Measurements from ENCODE around the gene NOS2.
"Not testable (repeated sequence)": the region's sequence is repeated elsewhere in the genome, so short reads cannot be mapped to it uniquely, and the experiment has no call there.

The NOS2 gene

DNA sequence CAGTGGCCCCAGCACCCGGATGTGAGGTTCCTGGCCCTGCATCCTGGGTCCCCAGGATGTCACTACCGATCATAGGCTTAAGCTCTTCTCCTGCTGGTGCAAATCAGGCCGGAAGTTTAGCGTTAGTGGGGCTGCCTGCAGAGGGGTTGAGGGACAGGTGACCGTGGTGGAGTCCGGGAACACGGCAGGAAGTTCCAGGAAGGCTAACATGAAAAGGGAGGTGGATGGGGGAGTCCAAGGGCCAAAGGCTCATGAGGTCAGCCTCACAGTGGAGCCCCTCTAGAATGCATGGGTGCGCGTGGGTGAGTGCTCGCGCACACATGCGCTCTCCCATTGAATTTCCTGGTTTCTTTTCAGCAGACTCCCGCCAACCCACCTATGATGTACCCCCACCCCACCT lies 46.6 kb downstream of the NOS2 start:
- not testable (repeated sequence) for DNase-seq

DNA sequence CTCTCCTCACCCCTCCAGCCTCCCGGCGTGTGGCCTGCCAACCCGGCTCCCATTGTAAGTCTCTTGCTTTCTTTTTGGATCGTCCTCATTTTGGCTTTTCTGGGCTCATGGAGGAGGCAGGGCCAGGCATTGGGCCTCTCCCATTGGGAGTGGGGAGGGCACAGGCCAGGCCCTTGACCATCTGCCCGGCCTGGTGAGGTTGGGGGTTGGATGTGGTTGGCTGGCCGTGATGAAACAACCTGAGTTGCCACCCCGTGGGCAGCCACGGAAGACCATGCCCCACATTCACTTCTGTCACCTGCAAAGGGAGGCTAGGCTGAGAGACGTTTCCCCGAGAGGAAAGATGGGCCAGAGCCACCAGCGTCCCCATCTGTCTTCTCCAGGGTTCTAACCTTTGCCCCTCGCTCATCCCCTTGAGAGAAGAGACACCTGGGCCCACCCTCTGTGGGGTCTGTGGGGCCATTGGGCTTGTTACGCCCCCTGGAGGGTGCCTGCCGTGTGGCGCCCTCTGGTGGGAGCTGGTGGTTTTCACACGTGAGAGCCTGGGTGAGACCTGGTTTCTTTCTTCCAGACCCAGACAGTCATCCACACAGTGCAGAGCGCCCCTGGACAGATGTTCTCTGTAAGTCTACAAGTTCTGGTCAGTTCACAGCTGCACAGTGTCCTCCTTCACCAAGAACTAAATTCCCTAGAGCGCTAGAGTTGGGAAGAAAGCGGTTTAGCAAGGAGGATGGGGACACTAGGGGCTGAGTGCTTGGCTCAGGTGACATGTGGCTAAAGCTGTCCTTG lies 47.3 kb downstream of the NOS2 start:
- DNase-seq: not testable (repeated sequence)

DNA sequence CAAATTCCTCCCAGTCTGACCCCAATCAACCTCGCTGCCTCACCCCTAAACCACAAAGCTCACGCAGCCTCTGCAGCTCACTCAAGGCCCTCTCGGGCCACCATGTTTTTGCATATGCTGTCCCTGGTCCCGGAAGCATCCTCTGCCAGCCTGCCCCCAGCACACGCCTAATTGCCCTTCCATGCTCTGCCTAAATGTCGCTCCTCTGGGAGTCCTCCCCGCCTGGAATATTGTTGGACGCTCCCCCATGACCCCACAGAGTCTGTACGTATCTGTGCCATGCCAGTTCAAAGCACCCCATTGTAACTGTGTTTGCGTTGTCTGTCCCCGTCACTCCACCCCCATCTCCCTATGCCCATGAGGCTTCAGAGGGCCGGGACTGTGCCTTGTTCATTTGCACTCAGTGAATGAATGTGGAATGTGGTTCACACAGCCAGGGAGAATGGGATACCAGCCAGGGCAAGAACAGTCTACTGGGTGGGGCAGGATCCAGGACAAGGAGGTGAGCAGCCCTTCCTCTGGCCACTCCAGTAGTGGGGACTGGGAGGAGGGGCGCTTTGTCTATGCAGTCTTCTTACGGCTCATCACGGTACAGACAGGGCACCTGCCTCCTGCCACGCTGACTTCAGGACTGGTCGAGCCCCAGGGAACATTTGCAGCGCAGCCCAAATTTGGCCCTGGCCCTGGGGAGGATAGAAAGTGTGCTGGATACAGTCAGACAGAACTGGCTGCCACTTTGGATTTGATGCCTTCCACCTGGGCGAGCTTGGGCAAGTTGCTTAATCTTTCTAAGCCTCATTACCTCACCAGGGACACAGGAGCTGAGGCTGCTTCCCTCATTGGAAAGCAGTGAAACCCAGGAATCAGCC lies 48.5 kb downstream of the NOS2 start:
- DNase-seq: no peak

DNA sequence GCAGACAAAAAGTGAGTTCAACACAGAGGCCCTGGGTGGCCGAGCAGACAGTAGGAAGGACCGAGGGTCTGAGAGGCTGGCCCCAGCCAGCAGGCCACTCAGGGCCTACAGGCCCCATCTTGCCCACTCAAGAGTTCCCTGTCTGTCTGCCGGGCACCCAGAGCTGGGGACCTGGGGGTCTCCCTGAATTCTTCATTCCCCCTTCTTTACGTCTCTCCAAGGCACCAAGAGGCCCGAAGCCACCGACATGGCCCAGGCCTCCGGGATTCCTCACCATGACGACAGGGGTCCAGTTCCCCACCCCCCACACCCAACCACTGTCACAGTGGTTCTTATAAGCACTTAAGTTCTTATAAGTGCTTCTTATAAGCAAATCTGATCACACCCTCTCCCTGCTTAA lies 49.2 kb downstream of the NOS2 start:
- DNase-seq: no peak

DNA sequence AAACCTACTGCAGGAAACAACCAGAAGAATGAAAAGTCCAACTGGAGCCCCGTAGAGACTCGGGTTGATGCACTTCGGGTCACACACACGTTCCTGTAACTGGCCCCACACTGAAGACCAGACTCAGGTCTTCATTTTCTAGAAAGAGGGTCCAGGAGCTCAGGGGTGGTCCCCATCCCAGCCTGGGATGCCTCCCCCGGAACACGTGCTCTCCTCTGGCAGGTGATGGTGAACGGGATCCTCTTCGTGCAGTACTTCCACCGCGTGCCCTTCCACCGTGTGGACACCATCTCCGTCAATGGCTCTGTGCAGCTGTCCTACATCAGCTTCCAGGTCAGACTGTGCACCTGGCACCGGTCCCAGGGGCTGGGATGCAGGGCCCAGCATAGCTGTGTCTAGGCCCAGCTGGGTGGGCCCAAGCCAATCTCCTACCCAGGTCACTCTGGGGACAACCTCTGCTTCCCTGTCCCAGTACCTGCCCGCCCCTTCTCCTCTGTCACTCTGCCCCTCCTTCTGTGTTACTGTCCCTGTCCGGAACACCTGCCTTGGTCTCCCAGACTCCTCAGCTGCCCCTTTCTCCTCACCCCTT lies 50.7 kb downstream of the NOS2 start:
- not testable (repeated sequence) for DNase-seq

DNA sequence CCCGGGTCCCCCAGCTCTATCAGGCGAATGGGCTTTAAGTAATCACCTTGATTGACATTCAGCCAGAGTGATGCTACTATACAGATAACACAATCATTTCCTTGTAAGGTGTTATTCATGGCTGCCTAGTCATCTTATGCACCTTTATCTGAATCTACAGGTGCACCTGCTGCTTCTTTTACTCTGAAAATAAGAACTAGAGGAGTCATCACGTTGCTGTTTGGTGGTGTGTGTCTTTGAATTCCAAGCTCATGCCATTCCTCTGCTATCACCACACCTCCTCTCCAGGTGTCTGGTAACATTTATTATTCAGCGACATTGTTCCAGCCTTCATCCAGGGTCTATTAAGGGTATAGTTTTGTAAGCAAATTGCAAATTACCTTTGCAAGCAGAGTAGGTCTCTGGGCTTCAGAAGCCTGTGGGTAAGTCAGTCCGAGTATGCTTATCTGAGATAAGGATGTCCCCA lies 51.9 kb downstream of the NOS2 start:
- no peak for DNase-seq

DNA sequence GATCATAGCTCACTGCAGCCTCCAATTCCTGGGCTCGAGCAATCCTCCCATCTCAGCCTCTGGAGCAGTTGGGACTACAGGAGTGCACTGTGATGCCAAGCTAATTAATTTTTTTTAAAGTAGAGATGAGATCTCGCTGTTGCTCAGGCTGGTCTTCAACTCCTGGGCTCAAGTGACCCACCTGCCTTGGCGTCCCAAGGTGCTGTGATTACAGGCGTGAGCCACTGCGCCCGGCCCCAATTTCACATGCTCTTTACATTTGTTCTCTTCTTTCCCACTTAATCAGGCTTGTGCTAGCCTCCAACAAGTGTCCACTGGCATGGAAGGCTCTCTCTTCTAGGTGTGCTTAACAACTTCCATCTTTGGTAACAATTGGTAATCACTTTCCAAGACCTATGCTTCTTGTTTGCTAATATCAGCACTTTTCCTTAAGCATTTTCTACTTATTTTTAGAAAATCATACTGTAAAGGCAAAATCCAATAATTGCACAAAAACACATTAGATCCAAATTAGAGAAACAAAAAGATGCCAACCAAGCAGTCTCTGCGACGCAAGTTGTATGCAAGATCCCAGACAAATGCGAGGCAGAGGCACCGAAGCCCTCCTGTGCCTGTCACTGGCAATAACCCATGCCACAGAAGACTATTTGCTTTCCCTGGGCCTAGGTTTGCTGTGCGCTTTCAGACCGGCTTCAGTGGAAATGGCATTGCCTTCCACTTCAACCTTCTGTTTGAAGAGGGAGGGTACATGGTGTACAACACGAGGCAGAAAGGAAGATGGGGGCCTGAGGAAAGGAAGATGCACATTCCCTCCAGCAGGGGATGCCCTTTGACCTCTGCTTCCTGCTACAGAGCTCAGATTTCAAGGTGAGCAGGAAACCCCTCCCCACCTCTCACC lies 52.6 kb downstream of the NOS2 start:
- DNase-seq: no peak

DNA sequence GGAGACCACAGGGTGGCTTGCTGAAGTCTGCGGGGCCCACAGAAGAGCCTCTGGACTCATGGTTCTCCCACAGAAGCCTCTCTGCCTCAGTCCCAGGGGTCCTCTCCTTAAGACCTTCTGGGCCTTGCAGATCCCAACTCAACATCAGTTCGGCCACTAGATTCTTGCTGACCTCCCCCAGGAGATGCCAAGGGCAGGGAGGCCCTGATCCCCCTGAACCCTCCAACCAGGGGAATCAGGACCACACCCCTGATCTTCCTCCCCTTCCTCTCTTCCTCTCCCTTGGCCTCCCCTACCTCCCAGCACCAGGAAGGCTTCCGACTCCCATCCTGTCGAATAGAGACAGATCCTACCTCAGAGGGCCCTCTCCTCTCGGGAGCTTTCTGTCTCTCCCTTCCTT lies 53.4 kb downstream of the NOS2 start:
- DNase-seq: no peak

DNA sequence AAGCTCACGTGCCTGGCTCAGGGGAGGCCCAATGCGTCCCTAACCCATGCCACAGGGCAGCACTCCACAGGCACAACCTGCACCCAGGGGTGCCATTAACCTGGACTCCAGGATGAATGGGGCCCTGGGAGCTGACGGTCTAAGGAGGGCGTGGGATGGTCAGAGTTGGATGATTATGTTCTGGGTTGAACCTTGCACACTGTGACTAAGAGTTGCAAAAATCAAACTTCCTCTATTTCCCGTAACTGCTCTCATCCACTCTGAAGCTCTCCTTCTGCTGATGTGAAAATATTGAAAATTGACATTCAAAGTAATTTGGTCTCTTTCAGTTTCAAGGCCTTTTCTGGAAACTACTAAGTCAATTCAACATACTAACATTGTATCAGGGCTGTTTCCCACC lies 54.0 kb downstream of the NOS2 start:
- not testable (repeated sequence) for DNase-seq

DNA sequence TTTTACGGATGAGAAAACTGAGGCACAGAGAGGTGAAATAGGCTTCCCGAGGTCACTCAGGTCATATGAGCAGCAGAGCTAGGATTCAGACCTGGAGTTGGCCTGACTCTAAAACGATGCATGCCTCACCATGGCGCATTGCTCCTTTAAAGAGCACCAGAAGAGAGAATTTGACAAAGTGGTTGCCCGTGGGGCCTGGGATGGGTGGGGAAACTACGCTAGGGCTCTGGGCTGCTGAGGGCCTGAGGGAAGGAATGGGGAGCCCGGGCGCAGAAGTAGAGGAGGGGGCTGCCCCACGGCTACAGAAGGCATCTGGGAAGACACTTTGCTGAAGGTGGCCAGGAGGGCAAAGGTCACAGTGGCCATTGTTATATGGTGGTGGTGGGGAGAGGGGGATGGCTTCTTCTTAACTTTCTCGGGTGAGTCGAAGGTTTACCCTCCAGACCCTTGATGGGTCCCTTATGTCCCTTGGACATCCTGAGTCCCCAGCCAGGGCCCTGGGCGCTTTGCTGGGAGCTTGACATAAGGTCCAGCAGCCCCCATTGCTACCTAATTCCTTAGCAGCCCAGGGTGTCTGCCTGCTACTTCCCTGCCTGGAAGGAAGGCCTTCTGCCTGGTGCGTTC lies 55.0 kb downstream of the NOS2 start:
- not testable (repeated sequence) for DNase-seq

DNA sequence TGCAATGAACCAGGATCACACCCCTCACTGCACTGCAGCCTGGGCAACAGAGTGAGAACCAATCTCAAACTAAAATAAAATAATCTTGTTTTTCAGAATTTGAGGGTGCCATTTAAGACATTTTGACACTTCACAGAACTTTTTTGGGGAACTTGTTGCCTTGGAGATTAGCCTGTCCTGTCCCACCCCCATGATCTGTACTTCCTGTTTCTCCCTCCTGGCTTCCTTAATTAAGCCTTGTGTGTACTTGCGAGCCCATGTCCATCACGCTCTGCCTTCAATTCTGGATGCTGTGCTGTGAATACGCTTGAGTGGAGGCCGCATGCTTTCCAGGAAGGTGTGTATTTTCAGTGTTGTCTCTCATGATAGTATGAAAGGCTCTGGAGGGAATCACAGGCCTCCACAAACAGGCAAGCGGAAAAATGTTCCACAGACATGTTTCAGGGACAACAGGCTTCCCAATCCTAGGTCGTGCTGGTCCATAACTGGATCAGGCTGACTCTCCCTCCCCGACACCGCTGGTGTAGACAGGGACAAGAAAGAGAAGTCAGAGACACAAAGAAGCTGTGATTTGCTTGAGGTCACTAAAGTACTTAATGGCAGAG lies 56.9 kb downstream of the NOS2 start:
- DNase-seq: no peak

DNA sequence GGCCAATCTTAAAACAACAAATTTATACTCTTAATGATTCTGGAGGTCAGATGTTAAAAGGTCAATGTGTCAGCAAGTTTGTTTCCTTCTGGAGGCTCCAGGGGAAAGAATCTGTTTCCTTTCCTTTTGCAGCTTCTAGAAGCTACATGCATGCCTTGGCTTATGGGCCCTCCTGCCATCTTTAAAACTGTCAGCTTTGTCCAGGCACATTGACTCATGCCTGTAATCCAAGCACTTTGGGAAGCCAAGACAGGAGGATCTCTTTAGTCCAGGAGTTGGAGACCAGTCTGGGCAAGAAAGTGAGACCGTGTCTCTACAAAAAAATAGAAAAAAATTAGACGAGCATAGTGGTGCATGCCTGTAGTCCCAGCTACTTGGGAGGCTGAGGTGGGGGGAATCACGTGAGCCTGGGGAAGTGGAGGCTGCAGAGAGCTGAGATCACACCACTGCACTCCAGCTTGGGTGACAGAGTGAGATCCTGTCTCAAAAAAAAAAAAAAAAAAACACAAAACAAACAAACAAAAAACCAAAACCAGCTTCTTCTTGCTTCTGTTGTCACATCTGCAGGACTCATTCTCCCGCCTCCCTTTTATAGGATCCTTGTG lies 58.3 kb downstream of the NOS2 start:
- no peak for DNase-seq

DNA sequence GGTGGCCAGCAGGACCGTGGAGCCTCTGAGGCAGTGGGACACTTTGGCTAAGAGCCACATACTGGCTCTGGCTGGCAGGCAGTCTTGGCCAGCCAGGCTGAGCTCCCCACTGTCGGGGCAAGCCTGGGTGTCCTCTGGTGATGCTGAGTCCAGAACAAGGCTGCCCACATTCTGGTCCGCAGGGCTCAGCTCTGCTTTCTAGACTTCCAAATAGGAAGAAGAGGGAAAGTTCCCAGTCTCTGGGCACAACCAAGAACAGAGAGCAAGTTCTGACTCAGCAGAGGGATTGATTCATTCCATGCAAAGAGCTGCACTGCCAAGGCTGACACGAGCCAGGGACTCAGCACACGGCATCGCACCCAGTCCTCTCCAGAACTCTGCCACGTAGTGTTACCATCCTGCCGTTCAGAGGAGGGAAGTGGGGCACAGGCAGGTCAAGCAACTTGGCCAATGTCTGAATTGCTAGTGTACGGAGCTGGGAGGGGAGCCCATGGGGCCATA lies 58.9 kb downstream of the NOS2 start:
- no peak for DNase-seq

DNA sequence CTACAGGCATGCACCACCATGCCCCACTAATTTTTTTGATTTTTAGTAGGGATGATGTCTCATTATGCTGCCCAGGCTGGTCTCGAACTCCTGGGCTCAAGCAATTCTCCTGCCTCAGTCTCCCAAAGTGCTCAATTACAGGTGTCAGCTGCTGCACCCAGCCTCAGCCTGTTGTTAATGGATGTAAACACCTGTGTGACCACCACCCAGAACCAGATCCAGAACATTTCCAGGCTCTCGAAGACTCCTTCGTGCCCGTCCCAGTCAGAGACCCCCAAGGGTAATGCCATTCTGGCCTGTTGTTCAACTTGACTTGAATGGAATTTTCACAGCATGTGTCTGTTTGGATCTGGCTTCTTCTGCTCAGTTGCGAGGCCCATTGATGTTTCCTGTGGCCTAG lies 59.8 kb downstream of the NOS2 start:
- DNase-seq: not testable (repeated sequence)

DNA sequence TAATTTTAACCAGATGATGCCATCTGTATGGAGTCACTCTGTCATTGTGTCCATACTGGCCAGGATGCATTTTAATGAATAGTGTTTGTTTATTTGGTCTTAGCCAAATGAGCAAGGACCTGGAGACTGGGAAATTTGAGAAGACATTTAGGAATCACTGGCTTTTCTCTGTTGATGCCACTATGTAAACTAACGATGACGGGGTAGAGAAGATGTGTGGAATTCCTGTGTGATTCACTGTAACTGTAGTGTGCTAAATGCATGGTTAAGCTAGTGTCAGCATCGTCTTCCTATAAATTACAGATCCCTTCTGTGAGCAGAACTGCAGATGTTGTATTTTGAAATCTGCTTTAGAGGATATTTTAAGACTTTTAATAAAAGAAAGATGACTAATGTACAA lies 66.6 kb downstream of the NOS2 start:
- no peak for DNase-seq

DNA sequence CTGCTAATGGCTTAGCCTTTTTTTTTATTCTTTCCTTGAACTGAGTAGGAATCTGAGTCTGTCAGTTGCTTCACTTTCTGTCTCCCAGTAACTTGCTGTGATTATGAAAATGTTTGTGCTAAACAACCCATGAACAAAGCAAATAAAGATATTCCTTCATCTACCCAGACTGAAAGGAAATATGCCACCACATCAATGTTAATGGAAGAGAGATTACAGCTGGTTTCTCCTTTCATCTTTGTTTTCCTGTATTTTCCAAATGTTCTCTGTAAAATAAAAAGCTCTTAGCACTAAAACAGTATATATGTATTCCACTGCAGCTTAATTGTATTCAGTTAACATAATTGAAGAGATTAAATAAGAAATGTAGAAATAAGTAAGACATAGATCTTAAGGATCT lies 67.6 kb downstream of the NOS2 start:
- DNase-seq: not testable (repeated sequence)

DNA sequence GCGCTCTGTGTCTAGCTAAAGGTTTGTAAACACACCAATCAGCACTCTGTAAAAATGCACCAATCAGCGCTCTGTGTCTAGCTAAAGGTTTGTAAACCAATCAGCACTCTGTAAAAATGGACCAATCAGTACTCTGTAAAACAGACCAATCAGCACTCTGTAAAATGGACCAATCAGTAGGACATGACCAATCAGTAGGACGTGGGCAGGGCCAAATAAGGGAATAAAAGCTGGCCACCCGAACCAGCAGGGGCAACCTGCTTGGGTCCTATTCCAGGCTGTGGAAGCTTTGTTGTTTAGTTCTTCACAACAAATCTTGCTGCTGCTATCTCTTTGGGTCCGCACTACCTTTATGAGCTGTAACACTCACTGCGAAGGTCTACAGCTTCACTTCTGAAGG lies 74.3 kb downstream of the NOS2 start:
- not testable (repeated sequence) for DNase-seq

DNA sequence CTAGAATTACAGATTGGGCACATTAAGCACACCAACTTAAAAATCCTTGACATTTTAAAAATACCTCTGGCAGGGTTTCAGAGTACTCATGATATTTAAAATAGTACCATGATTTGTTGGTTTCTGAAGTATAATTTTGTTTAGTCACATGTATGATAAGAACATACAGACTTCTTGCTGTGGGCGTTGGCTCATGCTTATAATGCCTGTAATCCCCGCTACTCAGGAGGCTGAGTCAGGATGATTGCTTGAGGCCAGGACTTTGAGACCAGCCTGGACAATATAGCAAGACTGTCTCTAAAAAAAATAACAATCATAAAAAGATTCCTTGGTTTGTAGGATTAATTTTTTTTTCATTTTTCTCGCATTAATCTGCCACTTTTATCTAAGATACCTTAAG lies 78.5 kb downstream of the NOS2 start:
- DNase-seq: no peak
